GM12801 (cell line): Measurements from ENCODE around the gene OR10A4.

Source experiments
- CTCF ChIP-seq: IDR thresholded peaks from one replicate; pipeline ENCODE4 v1.5.1; 2011; ENCODE audit warnings: control low read depth; ENCODE audit not compliant: insufficient read length; ENCODE audit errors: extremely low read depth

The OR10A4 gene

GRCh38 chr11:6875761-6876160, 664 bp upstream of the OR10A4 start:
- no peak for TF ChIP-seq CTCF

- TF ChIP-seq CTCF = no peak
Observed at GRCh38 chr11:6876914-6877313, 489 bp downstream of the OR10A4 start.

GRCh38 chr11:6882751-6883150, 6.3 kb downstream of the OR10A4 start:
- no peak for TF ChIP-seq CTCF

GRCh38 chr11:6888830-6889229, 12.4 kb downstream of the OR10A4 start:
- no peak for TF ChIP-seq CTCF

- no peak for TF ChIP-seq CTCF
Observed at GRCh38 chr11:6889835-6890234, 13.4 kb downstream of the OR10A4 start.

- TF ChIP-seq CTCF = no peak
Observed at GRCh38 chr11:6892400-6892799, 16.0 kb downstream of the OR10A4 start, which contains the start of gene OR2D2. Gene OR2D2, minus strand, starts transcription at chr11:6892500. Its CDS starts 0 bp downstream, at chr11:6892500.

GRCh38 chr11:6894097-6894496, 17.7 kb downstream of the OR10A4 start:
- TF ChIP-seq CTCF = no peak

GRCh38 chr11:6895010-6895409, 18.6 kb downstream of the OR10A4 start:
- no peak for TF ChIP-seq CTCF
